ENCODE results near the gene LDLRAD4.

The LDLRAD4 gene

DNA sequence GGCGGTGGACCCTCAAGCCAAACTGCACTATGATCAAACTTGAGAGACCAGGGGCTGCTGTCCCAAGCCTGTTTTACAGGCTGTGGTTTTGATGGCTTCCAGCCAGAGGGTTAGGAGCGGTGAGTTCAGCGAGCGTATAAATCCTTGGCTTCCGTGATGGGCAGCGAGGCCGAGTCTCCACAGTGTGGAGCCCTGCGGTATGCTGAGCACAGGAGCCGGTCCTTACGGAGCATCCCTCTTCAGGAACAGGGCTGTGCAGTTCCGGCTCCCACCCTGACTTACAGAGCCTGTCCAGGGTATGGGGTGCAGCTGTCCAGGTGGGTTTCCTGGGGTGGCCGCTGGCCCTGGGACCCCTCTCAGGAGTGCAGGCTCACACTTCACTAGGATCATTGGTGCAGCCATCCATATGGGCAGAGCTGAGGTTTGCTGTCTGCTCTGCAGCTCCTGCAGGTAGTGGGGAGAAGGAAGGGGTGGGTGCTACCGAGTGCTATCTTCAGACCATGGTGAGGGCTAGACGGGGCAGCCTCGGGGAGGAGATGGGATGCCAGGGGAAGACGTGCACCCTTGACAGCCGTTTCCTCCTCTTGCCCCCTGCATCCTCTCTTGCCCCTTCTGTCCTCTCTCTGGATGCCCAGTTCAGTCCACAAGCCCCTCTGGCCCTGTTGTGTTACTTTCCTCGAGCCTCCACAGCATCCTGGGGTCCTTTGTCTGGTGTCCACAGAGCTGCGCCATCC, 403.5 kb downstream of the LDLRAD4 start:
- H3K36me3 ChIP-seq (ENCODE audit: control insufficient read depth, insufficient read depth, low read length), result no peaks in the 10 kb centered on the region
- WGBS (ENCODE audit: insufficient coverage, insufficient read length), result no CpG with 5 or more reads among the region's 19 CpGs
- DNase-seq (ENCODE audit: low read depth, low spot score), result no peak
- no peak overlapping the region for H3K27ac ChIP-seq (ENCODE audit: low read length)
- H3K27me3 ChIP-seq (ENCODE audit: control insufficient read depth, insufficient read depth, low read length), result no peaks in the 10 kb centered on the region
- no peak overlapping the region for H3K4me3 ChIP-seq (ENCODE audit: low read length)
- no peaks in the 10 kb centered on the region for H3K4me1 ChIP-seq (ENCODE audit: control insufficient read depth, insufficient read depth, low read length)
- H3K9me3 ChIP-seq (ENCODE audit: control insufficient read depth, insufficient read depth, low read length), result no peaks in the 10 kb centered on the region

DNA sequence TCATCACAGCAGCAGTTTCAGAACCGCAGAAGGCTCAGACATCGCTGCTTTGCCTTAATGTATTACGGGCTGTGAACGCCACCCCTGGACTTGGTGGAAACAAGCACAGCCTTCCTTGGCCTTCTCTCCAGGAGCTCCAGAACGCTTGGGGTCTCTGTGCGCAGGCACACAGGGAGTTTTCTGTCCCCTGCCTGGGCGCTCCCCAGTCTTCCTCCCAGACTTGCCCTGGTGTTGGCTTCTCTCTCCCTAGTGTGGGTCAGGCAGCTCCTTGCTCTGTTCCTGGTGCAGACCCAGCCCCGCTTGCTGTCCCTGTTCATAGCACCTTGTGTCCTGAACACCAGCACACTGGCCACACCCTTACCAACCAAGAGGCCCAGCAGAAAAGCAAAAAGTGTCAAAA, 404.2 kb downstream of the LDLRAD4 start:
- H3K27me3 ChIP-seq (ENCODE audit: control insufficient read depth, insufficient read depth, low read length), result no peaks in the 10 kb centered on the region
- no peaks in the 10 kb centered on the region for H3K4me1 ChIP-seq (ENCODE audit: control insufficient read depth, insufficient read depth, low read length)
- no peak overlapping the region for H3K27ac ChIP-seq (ENCODE audit: low read length)
- whole genome bisulfite sequencing (ENCODE audit: insufficient coverage, insufficient read length), result no CpG with 5 or more reads among the region's 8 CpGs
- no peaks in the 10 kb centered on the region; the same call in 1 of the 2 replicates for H3K36me3 ChIP-seq (ENCODE audit: control insufficient read depth, insufficient read depth, low read length)
- no peak for DNase-seq (ENCODE audit: low read depth, low spot score)
- no peak overlapping the region for H3K4me3 ChIP-seq (ENCODE audit: low read length)
- H3K9me3 ChIP-seq (ENCODE audit: control insufficient read depth, insufficient read depth, low read length), result no peaks in the 10 kb centered on the region

DNA sequence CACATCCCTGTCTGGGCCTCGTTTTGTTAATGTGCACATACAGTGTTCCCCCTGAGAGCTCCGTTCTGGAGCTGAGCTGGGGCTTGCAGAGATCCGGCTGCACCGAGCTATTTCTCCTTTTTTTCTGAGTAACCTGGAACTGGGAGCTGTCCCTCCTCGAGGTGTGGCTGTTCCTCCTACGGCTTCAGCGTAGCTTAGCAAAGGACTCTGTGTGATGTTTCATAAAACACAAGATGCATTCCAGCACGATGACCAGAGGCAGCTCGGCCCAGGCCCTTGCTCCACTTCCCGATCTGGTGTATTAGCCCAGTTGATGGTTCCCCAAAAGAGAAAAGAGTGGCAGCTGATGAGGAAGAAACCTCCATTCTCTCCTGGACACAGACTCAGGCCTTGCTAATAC, 404.8 kb downstream of the LDLRAD4 start:
- no peaks in the 10 kb centered on the region for H3K27me3 ChIP-seq (ENCODE audit: control insufficient read depth, insufficient read depth, low read length)
- no peaks in the 10 kb centered on the region; the same call in 1 of the 2 replicates for H3K36me3 ChIP-seq (ENCODE audit: control insufficient read depth, insufficient read depth, low read length)
- WGBS (ENCODE audit: insufficient coverage, insufficient read length), result no CpG with 5 or more reads among the region's 10 CpGs
- no peak overlapping the region for H3K27ac ChIP-seq (ENCODE audit: low read length)
- no peaks in the 10 kb centered on the region for H3K4me1 ChIP-seq (ENCODE audit: control insufficient read depth, insufficient read depth, low read length)
- H3K9me3 ChIP-seq (ENCODE audit: control insufficient read depth, insufficient read depth, low read length), result no peaks in the 10 kb centered on the region
- H3K4me3 ChIP-seq (ENCODE audit: low read length), result no peak overlapping the region
- DNase-seq (ENCODE audit: low read depth, low spot score), result no peak

DNA sequence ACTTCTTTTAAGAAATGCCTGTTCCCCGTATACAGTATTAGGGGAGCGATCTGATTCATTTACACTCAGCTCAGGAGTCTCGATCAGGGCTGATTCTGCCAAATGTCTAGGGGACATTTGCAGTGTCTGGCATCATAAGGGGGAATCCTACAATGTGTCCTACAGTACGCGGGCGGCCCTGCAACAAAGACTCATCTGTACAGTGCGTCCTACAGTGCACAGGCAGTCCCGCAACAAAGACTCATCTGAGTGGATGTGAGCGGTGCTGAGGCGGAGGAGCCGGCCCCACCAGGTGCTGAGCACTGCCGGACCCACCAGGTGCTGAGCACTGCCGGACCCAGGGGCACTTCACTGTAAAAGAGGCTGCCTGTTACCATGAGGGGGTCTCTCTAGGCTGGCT, 405.3 kb downstream of the LDLRAD4 start:
- H3K4me3 ChIP-seq (ENCODE audit: low read length), result no peak overlapping the region
- no peaks in the 10 kb centered on the region; the same call in 1 of the 2 replicates for H3K36me3 ChIP-seq (ENCODE audit: control insufficient read depth, insufficient read depth, low read length)
- no CpG with 5 or more reads among the region's 13 CpGs for WGBS (ENCODE audit: insufficient coverage, insufficient read length)
- H3K9me3 ChIP-seq (ENCODE audit: control insufficient read depth, insufficient read depth, low read length), result no peaks in the 10 kb centered on the region
- no peaks in the 10 kb centered on the region for H3K4me1 ChIP-seq (ENCODE audit: control insufficient read depth, insufficient read depth, low read length)
- H3K27me3 ChIP-seq (ENCODE audit: control insufficient read depth, insufficient read depth, low read length), result no peaks in the 10 kb centered on the region
- no peak for DNase-seq (ENCODE audit: low read depth, low spot score)
- no peak overlapping the region for H3K27ac ChIP-seq (ENCODE audit: low read length)

DNA sequence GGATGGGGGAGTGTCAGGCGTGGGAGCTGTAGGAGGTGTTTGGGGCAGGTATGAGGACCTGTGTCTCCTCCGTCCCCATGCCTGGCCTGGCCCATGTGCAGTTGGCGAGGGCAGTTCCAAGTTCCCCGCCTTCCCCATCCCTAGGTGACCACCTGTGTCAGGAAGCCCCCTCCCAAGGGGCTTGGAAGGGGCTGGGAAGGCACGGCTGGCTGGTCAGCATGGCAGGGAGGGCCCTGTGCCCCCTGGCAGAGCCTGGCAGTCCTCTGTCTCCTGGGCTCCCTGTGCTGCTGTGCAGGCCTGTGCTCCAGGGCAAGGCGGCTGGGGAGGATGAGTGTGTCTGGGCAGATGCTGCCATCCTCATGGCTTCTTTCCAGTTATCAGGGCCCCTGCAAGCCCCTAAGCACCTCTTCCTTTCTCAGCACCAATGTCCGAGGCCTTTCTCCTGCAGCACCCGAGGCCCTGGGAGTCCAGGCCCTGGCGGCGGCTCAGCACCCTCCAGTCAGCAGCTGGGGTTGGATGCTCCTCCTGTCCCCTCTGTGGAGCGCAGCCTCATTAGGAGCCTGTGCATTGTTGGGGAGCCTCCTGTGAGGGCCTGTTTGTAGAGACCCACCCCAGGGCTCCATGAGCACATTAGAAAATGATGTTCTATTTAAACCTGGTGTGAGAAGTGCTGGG, 406.1 kb downstream of the LDLRAD4 start:
- H3K4me3 ChIP-seq (ENCODE audit: low read length), result no peak overlapping the region
- no peaks in the 10 kb centered on the region for H3K9me3 ChIP-seq (ENCODE audit: control insufficient read depth, insufficient read depth, low read length)
- WGBS (ENCODE audit: insufficient coverage, insufficient read length), result no CpG with 5 or more reads among the region's 11 CpGs
- no peaks in the 10 kb centered on the region for H3K4me1 ChIP-seq (ENCODE audit: control insufficient read depth, insufficient read depth, low read length)
- DNase-seq (ENCODE audit: low read depth, low spot score), result no peak
- H3K27ac ChIP-seq (ENCODE audit: low read length), result no peak overlapping the region
- no peaks in the 10 kb centered on the region; the same call in 1 of the 2 replicates for H3K36me3 ChIP-seq (ENCODE audit: control insufficient read depth, insufficient read depth, low read length)
- no peaks in the 10 kb centered on the region for H3K27me3 ChIP-seq (ENCODE audit: control insufficient read depth, insufficient read depth, low read length)

DNA sequence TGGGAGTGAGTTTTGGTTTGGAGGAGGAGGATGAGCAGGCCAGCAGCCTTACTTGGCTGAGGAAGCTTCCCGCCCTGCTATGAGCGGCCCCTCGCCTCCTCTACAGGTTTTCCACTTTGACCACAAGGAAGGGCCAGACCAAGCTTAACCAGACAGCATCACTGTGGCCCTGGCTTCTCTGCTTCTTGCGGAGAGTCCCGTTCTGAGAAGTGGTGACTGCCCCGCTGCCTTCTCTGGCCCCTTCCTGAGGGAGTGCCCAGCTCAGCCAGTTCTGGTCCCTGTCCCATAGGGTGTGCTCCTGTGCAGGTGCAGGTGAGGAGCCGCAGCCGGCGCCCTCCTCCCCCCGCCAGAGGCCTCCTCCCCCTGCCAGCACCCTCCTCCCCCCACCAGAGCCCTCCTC, 406.8 kb downstream of the LDLRAD4 start:
- DNase-seq (ENCODE audit: low read depth, low spot score), result no peak
- WGBS (ENCODE audit: insufficient coverage, insufficient read length), result no CpG with 5 or more reads among the region's 10 CpGs
- Histone ChIP-seq H3K36me3 (ENCODE audit: control insufficient read depth, insufficient read depth, low read length) (no peaks in the 10 kb centered on the region; the same call in 1 of the 2 replicates), H3K27me3 (ENCODE audit: control insufficient read depth, insufficient read depth, low read length) (no peaks in the 10 kb centered on the region), H3K4me3 (ENCODE audit: low read length) (no peak overlapping the region), H3K4me1 (ENCODE audit: control insufficient read depth, insufficient read depth, low read length) (0 out of 2 replicates have a peak, but pooled peaks cover 1% of the 10 kb centered on the region), H3K27ac (ENCODE audit: low read length) (no peak overlapping the region), H3K9me3 (ENCODE audit: control insufficient read depth, insufficient read depth, low read length) (no peaks in the 10 kb centered on the region)

DNA sequence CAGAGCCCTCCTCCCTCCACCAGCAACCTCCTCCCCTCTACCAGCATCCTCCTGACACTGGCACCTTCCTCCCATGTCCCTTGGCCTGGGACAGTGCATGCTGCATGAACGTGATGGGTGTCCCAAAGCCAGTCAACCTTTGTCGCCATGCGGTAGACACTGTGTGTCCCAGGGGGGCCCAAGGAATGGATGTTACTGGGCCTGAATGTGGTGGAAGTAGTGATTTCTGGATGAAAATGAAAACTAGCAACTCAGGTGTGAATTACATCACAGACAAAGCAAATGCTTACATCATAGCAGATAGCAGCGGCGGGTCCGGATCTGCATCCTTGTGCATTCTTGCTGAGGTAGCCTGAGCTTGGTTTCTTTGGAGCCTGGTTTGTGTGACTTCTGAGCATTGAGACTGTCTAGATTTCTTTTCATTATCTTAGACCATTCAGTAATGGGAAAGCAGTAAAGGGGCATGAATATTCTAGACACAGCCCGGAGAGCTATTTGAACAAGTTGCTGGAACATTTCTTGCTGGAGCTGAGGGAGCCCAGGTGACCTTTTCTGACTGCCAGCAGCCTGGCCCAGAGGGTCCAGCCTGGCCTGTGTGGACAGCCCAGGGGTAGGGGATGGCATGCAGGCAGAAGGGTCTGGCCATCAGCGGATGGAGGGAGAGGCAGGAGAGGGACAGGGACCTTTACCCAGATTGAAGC, 407.4 kb downstream of the LDLRAD4 start:
- no peak overlapping the region for H3K27ac ChIP-seq (ENCODE audit: low read length)
- no CpG with 5 or more reads among the region's 8 CpGs for WGBS (ENCODE audit: insufficient coverage, insufficient read length)
- no peaks in the 10 kb centered on the region for H3K9me3 ChIP-seq (ENCODE audit: control insufficient read depth, insufficient read depth, low read length)
- no peak for DNase-seq (ENCODE audit: low read depth, low spot score)
- H3K4me1 ChIP-seq (ENCODE audit: control insufficient read depth, insufficient read depth, low read length), result 0 out of 2 replicates have a peak, but pooled peaks cover 1% of the 10 kb centered on the region
- no peak overlapping the region for H3K4me3 ChIP-seq (ENCODE audit: low read length)
- no peaks in the 10 kb centered on the region; the same call in 1 of the 2 replicates for H3K36me3 ChIP-seq (ENCODE audit: control insufficient read depth, insufficient read depth, low read length)
- H3K27me3 ChIP-seq (ENCODE audit: control insufficient read depth, insufficient read depth, low read length), result no peaks in the 10 kb centered on the region; the same call in 1 of the 2 replicates

DNA sequence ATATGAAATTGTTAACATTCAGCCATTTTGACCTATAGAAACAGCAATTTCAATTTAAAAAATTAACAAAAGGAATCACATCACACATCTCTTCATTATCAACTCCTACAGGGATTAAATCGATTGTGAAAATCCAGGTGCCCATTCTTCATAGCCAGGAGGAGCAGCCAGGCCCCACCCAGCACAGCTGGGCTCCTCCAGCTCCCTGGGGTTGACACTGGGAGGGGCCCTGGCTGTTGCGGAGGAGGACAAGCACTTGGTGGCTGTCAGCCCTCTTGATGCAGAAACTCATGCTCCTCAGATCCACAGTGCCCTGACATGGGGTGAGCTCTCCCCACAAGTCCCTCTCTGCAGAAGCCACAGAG, 408.0 kb downstream of the LDLRAD4 start:
- Histone ChIP-seq H3K27ac (ENCODE audit: low read length) (no peak overlapping the region), H3K36me3 (ENCODE audit: control insufficient read depth, insufficient read depth, low read length) (no peaks in the 10 kb centered on the region; the same call in 1 of the 2 replicates), H3K4me3 (ENCODE audit: low read length) (no peak overlapping the region), H3K9me3 (ENCODE audit: control insufficient read depth, insufficient read depth, low read length) (no peaks in the 10 kb centered on the region), H3K27me3 (ENCODE audit: control insufficient read depth, insufficient read depth, low read length) (no peaks in the 10 kb centered on the region; the same call in 1 of the 2 replicates), H3K4me1 (ENCODE audit: control insufficient read depth, insufficient read depth, low read length) (0 out of 2 replicates have a peak, but pooled peaks cover 1% of the 10 kb centered on the region)
- no peak for DNase-seq (ENCODE audit: low read depth, low spot score)
- WGBS (ENCODE audit: insufficient coverage, insufficient read length), result no CpG with 5 or more reads among the region's 2 CpGs

DNA sequence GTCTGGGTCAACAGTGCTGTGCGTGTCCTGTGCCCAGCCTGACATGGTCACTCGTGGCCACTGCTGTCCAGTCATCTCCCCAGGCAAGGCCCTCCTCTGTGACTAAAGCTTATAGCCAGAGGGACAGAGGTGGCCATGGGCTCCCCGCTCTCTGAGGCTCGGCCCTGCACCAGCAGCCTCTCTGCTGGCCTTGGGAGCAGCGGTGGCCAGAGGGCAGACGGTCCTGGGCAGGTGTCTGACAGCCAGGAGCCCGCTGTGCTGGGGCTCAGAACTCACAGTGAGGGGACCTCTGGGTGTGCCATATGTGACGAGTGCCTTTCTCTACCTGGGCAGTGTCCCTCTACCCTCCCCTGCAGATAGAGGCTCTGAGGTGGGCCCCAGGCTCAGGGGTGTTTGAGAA, 409.1 kb downstream of the LDLRAD4 start:
- no peak overlapping the region for H3K27ac ChIP-seq (ENCODE audit: low read length)
- no peaks in the 10 kb centered on the region; the same call in 1 of the 2 replicates for H3K27me3 ChIP-seq (ENCODE audit: control insufficient read depth, insufficient read depth, low read length)
- no peaks in the 10 kb centered on the region; the same call in 1 of the 2 replicates for H3K36me3 ChIP-seq (ENCODE audit: control insufficient read depth, insufficient read depth, low read length)
- no peak for DNase-seq (ENCODE audit: low read depth, low spot score)
- H3K9me3 ChIP-seq (ENCODE audit: control insufficient read depth, insufficient read depth, low read length), result no peaks in the 10 kb centered on the region
- no CpG with 5 or more reads among the region's 8 CpGs for WGBS (ENCODE audit: insufficient coverage, insufficient read length)
- no peak overlapping the region for H3K4me3 ChIP-seq (ENCODE audit: low read length)
- H3K4me1 ChIP-seq (ENCODE audit: control insufficient read depth, insufficient read depth, low read length), result 0 out of 2 replicates have a peak, but pooled peaks cover 1% of the 10 kb centered on the region

DNA sequence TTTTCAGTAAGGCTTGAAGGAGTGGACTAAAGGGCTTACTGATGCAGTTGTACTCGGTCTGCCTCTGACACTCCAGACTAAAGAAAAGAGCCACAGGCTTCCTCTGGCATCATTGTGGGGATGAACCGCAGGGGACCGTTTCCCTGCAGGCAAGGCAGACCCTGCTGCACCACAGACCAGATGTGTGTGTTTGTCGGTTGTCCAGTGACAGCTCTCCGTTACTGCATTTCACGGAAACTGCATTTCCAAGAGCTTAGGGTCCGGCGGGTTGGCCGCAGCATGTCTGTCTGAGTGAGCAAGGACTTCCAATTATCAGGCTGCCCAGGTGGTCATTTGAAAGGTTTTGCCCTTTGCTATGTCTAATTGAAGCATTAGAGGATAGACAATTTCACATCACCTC, 409.7 kb downstream of the LDLRAD4 start:
- Histone ChIP-seq H3K27me3 (ENCODE audit: control insufficient read depth, insufficient read depth, low read length) (no peaks in the 10 kb centered on the region; the same call in 1 of the 2 replicates), H3K4me3 (ENCODE audit: low read length) (no peak overlapping the region), H3K27ac (ENCODE audit: low read length) (no peak overlapping the region), H3K4me1 (ENCODE audit: control insufficient read depth, insufficient read depth, low read length) (0 out of 2 replicates have a peak, but pooled peaks cover 1% of the 10 kb centered on the region), H3K36me3 (ENCODE audit: control insufficient read depth, insufficient read depth, low read length) (no peaks in the 10 kb centered on the region; the same call in 1 of the 2 replicates), H3K9me3 (ENCODE audit: control insufficient read depth, insufficient read depth, low read length) (peaks cover 2% of the 10 kb centered on the region)
- no peak for DNase-seq (ENCODE audit: low read depth, low spot score)
- no CpG with 5 or more reads among the region's 9 CpGs for WGBS (ENCODE audit: insufficient coverage, insufficient read length)
